ENCODE measurements around the gene PXDN.

DNA sequence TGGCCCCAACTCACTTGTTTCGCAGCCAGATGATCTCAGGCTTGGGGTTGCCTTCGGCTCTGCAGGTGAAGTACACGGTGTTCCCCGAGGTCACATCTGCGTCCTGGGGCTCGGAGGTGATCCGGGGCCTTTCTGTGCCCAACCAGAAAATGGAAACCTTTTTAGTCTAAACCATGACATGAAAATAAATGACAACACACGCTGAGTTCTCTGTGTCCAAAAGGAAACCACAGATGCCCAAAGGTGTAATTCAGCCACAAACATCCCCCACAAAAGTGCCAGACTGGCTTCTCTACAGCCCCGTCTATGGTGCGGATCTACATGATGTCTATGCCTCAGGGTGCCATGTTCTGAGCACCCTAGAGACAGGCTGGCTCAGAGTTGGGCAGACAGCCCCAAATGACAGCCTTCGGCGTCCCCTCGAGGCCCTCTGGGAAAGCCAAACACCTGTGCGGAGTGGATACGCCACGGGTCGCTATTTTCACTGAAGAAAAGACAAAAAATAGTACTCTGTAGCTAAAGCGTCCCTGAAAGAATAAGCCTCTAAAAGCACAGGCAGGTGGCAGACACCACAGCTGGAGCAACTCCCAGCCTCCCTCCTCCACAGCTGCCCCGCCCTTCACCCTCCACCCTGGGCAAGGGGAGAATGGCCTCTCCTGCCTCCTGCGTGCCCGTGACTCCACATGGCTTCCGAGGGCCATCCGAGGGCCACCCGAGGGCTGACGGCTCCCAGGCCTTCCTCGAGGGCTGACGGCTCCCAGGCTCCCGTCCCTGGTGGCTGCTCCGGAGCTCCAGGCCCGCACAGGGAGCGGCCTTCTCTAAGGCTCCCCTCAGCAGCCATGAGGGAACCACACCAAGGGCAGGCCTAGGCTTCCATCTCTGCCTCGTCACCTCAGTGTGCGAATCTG, 67.1 kb downstream of the PXDN start:
- no peak for TF ChIP-seq EZH2phosphoT487 (IDR thresholded peaks at IDR 0.05; ENCODE audit: low read length)
- TF ChIP-seq, protein P1, sequence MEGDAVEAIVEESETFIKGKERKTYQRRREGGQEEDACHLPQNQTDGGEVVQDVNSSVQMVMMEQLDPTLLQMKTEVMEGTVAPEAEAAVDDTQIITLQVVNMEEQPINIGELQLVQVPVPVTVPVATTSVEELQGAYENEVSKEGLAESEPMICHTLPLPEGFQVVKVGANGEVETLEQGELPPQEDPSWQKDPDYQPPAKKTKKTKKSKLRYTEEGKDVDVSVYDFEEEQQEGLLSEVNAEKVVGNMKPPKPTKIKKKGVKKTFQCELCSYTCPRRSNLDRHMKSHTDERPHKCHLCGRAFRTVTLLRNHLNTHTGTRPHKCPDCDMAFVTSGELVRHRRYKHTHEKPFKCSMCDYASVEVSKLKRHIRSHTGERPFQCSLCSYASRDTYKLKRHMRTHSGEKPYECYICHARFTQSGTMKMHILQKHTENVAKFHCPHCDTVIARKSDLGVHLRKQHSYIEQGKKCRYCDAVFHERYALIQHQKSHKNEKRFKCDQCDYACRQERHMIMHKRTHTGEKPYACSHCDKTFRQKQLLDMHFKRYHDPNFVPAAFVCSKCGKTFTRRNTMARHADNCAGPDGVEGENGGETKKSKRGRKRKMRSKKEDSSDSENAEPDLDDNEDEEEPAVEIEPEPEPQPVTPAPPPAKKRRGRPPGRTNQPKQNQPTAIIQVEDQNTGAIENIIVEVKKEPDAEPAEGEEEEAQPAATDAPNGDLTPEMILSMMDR (IDR thresholded peaks at IDR 0.05; ENCODE audit: low read length): no peak
- no peak for TF ChIP-seq EZH2 (optimal IDR thresholded peaks at IDR 0.05; ENCODE audit: low read depth, low read length)

Measured in MM.1S (cell line).